Right atrium auricular region (tissue), 2 donors: ENCODE data around the gene ARL17B. TPM values are rescaled to one million over a fixed set of nuclear protein-coding genes. Genes with fewer than 3 reads are reported as not detected.
"Not testable (repeated sequence)": the region's sequence is repeated elsewhere in the genome, so short reads cannot be mapped to it uniquely, and the experiment has no call there.

ENCODE experiments used
- DNase-seq: peaks from one replicate; pipeline ENCODE4 v3.0.0-alpha.2; 2019; ENCODE audit warnings: low spot score
- H3K27ac ChIP-seq, 2 donors: fragments of 200-600 bp; sonication (generic); 1 replicate in 1 of 2; 2 replicates in 1 of 2; pipeline ENCODE4 v1.5.1; 2016 to 2019
- H3K27me3 ChIP-seq, 2 donors: fragments of 200-600 bp; sonication (generic); one replicate each; pipeline versions ENCODE4 v1.5.1 to v1.6.0; 2017 to 2019
- H3K36me3 ChIP-seq: fragments of 200-600 bp; sonication (generic); one replicate; pipeline ENCODE4 v1.5.1; 2016
- H3K4me1 ChIP-seq, 2 donors: fragments of 200-600 bp; sonication (generic); one replicate each; pipeline versions ENCODE4 v1.5.1 to v1.6.0; 2017 to 2019
- H3K4me3 ChIP-seq, 2 donors: fragments of 200-600 bp; sonication (generic); 1 replicate in 1 of 2; 2 replicates in 1 of 2; pipeline ENCODE4 v1.5.1; 2017 to 2019; ENCODE audit warnings: mild to moderate bottlenecking in 1 of 2, moderate library complexity in 1 of 2
- H3K9me3 ChIP-seq, 2 donors: fragments of 200-600 bp; sonication (generic); one replicate each; pipeline ENCODE4 v1.5.1; 2019
- total RNA-seq, 2 donors: library from RNA; depleted of rRNA; stranded (reverse); fragments of >200 nt; gene quantifications; one replicate each; pipeline ENCODE4 v1.1.0, GENCODE V29; 2016
- TF ChIP-seq, protein P1 (sequence below), 2 donors: fragments of 200-600 bp; sonication (generic); IDR thresholded peaks; one replicate each; pipeline ENCODE4 v1.5.1; 2019; ENCODE audit warnings: antibody characterized with exemption in 2 of 2

The ARL17B gene
- total RNA-seq, 2 donors from 2014 or later: 7.4 to 9.8 TPM

DNA sequence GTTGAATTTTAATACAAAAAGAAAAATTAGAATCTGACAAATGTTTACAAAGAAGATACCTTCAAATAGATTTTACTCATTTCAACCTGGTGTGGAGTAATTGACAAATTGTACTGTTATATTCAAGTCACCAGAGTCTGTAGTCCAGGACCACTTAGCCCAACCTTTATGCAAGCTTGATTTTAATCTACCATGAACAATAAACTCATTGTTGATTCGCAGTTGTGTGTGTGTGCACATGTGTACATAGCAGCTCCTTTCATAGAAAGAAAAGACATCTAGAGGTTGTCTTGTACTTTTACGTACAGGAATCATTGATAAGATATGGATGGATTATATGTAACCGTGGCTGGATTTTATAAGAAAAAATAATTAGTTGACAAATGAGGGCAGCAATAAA, 87.3 kb downstream of the ARL17B start:
- H3K27me3 ChIP-seq: no peaks in the 10 kb centered on the region
- no peak for DNase-seq
- H3K27ac ChIP-seq: no peak overlapping the region
- H3K4me1 ChIP-seq: no peaks in the 10 kb centered on the region
- H3K36me3 ChIP-seq: no peaks in the 10 kb centered on the region
- TF ChIP-seq, protein P1, sequence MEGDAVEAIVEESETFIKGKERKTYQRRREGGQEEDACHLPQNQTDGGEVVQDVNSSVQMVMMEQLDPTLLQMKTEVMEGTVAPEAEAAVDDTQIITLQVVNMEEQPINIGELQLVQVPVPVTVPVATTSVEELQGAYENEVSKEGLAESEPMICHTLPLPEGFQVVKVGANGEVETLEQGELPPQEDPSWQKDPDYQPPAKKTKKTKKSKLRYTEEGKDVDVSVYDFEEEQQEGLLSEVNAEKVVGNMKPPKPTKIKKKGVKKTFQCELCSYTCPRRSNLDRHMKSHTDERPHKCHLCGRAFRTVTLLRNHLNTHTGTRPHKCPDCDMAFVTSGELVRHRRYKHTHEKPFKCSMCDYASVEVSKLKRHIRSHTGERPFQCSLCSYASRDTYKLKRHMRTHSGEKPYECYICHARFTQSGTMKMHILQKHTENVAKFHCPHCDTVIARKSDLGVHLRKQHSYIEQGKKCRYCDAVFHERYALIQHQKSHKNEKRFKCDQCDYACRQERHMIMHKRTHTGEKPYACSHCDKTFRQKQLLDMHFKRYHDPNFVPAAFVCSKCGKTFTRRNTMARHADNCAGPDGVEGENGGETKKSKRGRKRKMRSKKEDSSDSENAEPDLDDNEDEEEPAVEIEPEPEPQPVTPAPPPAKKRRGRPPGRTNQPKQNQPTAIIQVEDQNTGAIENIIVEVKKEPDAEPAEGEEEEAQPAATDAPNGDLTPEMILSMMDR (IDR thresholded peaks at IDR 0.05): no peak
- H3K9me3 ChIP-seq: no peaks in the 10 kb centered on the region
- no peak overlapping the region for H3K4me3 ChIP-seq

GRCh38 chr17:46273541-46274236, 87.9 kb downstream of the ARL17B start:
- Histone ChIP-seq H3K36me3 (no peaks in the 10 kb centered on the region), H3K4me3 (no peak overlapping the region), H3K27me3 (no peaks in the 10 kb centered on the region), H3K27ac (no peak overlapping the region), H3K4me1 (no peaks in the 10 kb centered on the region), H3K9me3 (no peaks in the 10 kb centered on the region)
- no peak for DNase-seq
- TF ChIP-seq, protein P1 (IDR thresholded peaks at IDR 0.05): no peak

- H3K27ac ChIP-seq: no peak overlapping the region
- DNase-seq: no peak
Measured at GRCh38 chr17:46270032-46270431, 91.5 kb downstream of the ARL17B start.

GRCh38 chr17:46266656-46267544, 94.7 kb downstream of the ARL17B start:
- Histone ChIP-seq H3K27me3 (no peaks in the 10 kb centered on the region), H3K36me3 (no peaks in the 10 kb centered on the region), H3K9me3 (no peaks in the 10 kb centered on the region), H3K27ac (peak overlapping the region; percentile 93 to 98), H3K4me3 (peak overlapping the region; percentile 72 to 86), H3K4me1 (peaks cover 0 to 9% of the 10 kb centered on the region in 2 donors)
- DNase-seq: peak; percentile 79
- TF ChIP-seq, protein P1 (IDR thresholded peaks at IDR 0.05): no peak

More at GRCh38 chr17:46270032-46270431, 91.5 kb downstream of the ARL17B start:
- H3K36me3 ChIP-seq: no peaks in the 10 kb centered on the region
- TF ChIP-seq, protein P1 (IDR thresholded peaks at IDR 0.05): no peak
- no peaks in the 10 kb centered on the region for H3K9me3 ChIP-seq
- peaks cover 0 to 9% of the 10 kb centered on the region in 2 donors for H3K4me1 ChIP-seq
- H3K27me3 ChIP-seq: no peaks in the 10 kb centered on the region
- no peak overlapping the region for H3K4me3 ChIP-seq

DNA sequence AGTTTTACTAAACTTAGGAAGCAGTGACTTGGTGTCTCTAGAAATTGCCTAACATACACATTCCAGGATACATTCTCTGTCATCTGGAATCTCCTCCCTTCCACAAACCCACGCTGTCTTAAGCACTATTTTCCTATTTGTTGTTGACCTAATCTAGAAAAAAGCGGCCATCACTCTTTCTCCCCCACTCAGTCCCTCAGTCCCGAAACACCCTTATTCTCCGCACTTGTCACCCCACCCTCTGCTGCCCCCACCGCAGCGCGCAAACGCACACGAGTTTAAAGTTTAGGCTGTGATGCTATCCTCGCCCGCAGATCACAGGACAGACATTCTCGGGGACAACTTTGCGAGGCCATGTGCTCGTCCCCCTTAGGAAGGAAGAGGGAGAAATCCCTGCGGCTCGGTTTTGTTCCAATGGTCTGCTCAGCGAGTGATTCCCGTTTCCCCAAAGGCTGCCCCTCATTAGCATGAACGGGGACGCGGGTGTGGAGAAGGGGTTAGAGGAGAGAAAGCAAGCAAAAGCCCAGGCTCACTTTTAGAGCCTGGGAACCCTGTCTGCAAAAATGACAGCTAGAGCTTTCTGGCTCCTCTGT, 95.4 kb downstream of the ARL17B start:
- Histone ChIP-seq H3K27ac (peak overlapping the region; percentile 87 to 98), H3K4me3 (peak overlapping the region; percentile 25 to 72)
- H3K4me1 ChIP-seq, H3K36me3 ChIP-seq, H3K9me3 ChIP-seq, H3K27me3 ChIP-seq, DNase-seq: not testable (repeated sequence)
